Endothelial cell of umbilical vein (primary cell): Measurements from ENCODE around the gene EDC3. TPM values are rescaled to one million over a fixed set of nuclear protein-coding genes. Genes with fewer than 3 reads are reported as not detected.

ENCODE experiments used
- BruUV-seq: library from RNA; stranded (reverse); fragments of 400-500 nt; replicated peaks from 2 replicates; lab custom pipeline; 2021; lab: Mats Ljungman, UMichigan
- CTCF ChIA-PET: fragments of 300-600, 350-600 bp; sonication (Branson Sonifier 250); formaldehyde crosslinking; loops from one replicate; lab custom pipeline; 2021; ENCODE audit warnings: antibody characterized with exemption, inconsistent platforms; lab: Charles Lee
- POLR2A ChIA-PET: fragments of 300-600, 350-600 bp; sonication (Branson Sonifier 250); formaldehyde crosslinking; loops from one replicate; lab custom pipeline; 2021; ENCODE audit warnings: antibody characterized with exemption, inconsistent platforms; lab: Charles Lee
- DNase-seq: peaks from one replicate; pipeline ENCODE4 v3.0.0-alpha.2; 2011; ENCODE audit warnings: low read depth, low spot score
- FAIRE-seq: peaks from 2 replicates; lab custom pipeline; 2011; peaks lifted over from hg19 to GRCh38; lab: Jason Lieb, UNC
- H2AFZ ChIP-seq: 2 replicates; pipeline ENCODE4 v1.6.0; 2012; ENCODE audit warnings: low read depth, low read length, control low read depth, inconsistent platforms
- H3K27ac ChIP-seq: 2 replicates; pipeline ENCODE4 v1.5.1; 2011; ENCODE audit warnings: low read depth, mild to moderate bottlenecking, control low read depth, low read length, moderate library complexity; ENCODE audit not compliant: insufficient read depth
- H3K27me3 ChIP-seq, 2 experiments: 2 replicates each; pipeline versions ENCODE4 v1.6.0 to v1.6.1; 2011; ENCODE audit warnings: low read length in 2 of 2, mixed read lengths in 1 of 2; ENCODE audit not compliant: control insufficient read depth in 2 of 2, insufficient read depth in 2 of 2
- H3K36me3 ChIP-seq, 2 experiments: 2 replicates in 1 of 2; 3 replicates in 1 of 2; pipeline ENCODE4 v1.5.1; 2011; ENCODE audit warnings: low read length in 2 of 2, mild to moderate bottlenecking in 1 of 2, moderate library complexity in 1 of 2; ENCODE audit not compliant: control insufficient read depth in 2 of 2, insufficient read depth in 2 of 2; ENCODE audit errors: extremely low read depth in 1 of 2
- H3K4me1 ChIP-seq: 3 replicates; pipeline ENCODE4 v1.5.1; 2011; ENCODE audit warnings: mild to moderate bottlenecking, low read length; ENCODE audit not compliant: control insufficient read depth, insufficient read depth; ENCODE audit errors: extremely low read depth
- H3K4me2 ChIP-seq: 2 replicates; pipeline ENCODE4 v1.6.1; 2011; ENCODE audit warnings: low read length, control low read depth, mixed read lengths; ENCODE audit not compliant: insufficient read depth
- H3K4me3 ChIP-seq, 3 experiments: fragments of 200-600 bp in 1 of 3; sonication (generic), shearing (Covaris generic) in 1 of 3; replicated peaks in 1 of 3; 2 replicates each; pipeline ENCODE4 v1.5.1; 2011 to 2016; ENCODE audit warnings: control low read depth in 3 of 3, low read length in 3 of 3, mild to moderate bottlenecking in 2 of 3, inconsistent platforms in 1 of 3, low read depth in 1 of 3, moderate library complexity in 1 of 3; ENCODE audit not compliant: insufficient read depth in 1 of 3
- H3K79me2 ChIP-seq: 2 replicates; pipeline ENCODE4 v1.6.0; 2012; ENCODE audit warnings: low read length, inconsistent platforms; ENCODE audit not compliant: control insufficient read depth, insufficient read depth
- H3K9ac ChIP-seq: replicated peaks from 2 replicates; pipeline ENCODE3; 2011; ENCODE audit warnings: low read length, control low read depth; ENCODE audit not compliant: insufficient read depth; ENCODE audit errors: extremely low read depth
- H3K9me1 ChIP-seq: replicated peaks from 3 replicates; pipeline ENCODE4 v1.6.0; 2011; ENCODE audit warnings: mild to moderate bottlenecking, low read length; ENCODE audit not compliant: control insufficient read depth, insufficient read depth; ENCODE audit errors: extremely low read depth
- H3K9me3 ChIP-seq: replicated peaks from 2 replicates; pipeline ENCODE4 v1.5.1; 2012; ENCODE audit warnings: low read length, inconsistent platforms; ENCODE audit not compliant: control insufficient read depth, insufficient read depth
- H4K20me1 ChIP-seq: replicated peaks from 2 replicates; pipeline ENCODE3; 2011; ENCODE audit warnings: mild to moderate bottlenecking, low read length; ENCODE audit not compliant: control insufficient read depth, insufficient read depth; ENCODE audit errors: extremely low read depth
- CTCF ChIP-seq, 2 donors: IDR thresholded peaks; 1 replicate in 1 of 2; 2 replicates in 1 of 2; pipeline ENCODE4 v1.5.1; 2011; ENCODE audit warnings: low read length in 2 of 2, mild to moderate bottlenecking in 2 of 2, moderate library complexity in 2 of 2, control low read depth in 1 of 2, inconsistent platforms in 1 of 2, low read depth in 1 of 2; ENCODE audit not compliant: insufficient read depth in 1 of 2; ENCODE audit errors: extremely low read depth in 1 of 2
- EZH2 ChIP-seq: IDR thresholded peaks from 2 replicates; pipeline ENCODE4 v1.6.1; 2012; ENCODE audit warnings: borderline replicate concordance, low read depth, mild to moderate bottlenecking, moderate library complexity, low read length, inconsistent platforms; ENCODE audit not compliant: severe bottlenecking
- FOS ChIP-seq: IDR thresholded peaks from 2 replicates; pipeline ENCODE4 v1.6.1; 2011; ENCODE audit warnings: mild to moderate bottlenecking, low read length, moderate library complexity, borderline replicate concordance; ENCODE audit not compliant: insufficient read depth
- GATA2 ChIP-seq: IDR thresholded peaks from 2 replicates; pipeline ENCODE4 v1.7.0; 2011; ENCODE audit warnings: low read depth, mild to moderate bottlenecking, moderate library complexity, mixed read lengths, low read length; ENCODE audit not compliant: insufficient read length, insufficient read depth
- JUN ChIP-seq: IDR thresholded peaks from 2 replicates; pipeline ENCODE4 v1.6.1; 2011; ENCODE audit warnings: borderline replicate concordance, low read depth; ENCODE audit not compliant: insufficient read length, insufficient read depth
- MAX ChIP-seq: IDR thresholded peaks from 2 replicates; pipeline ENCODE4 v1.6.1; 2011; ENCODE audit not compliant: insufficient read depth, insufficient read length
- MYC ChIP-seq: IDR thresholded peaks from one replicate; pipeline ENCODE4 v1.6.1; 2011; ENCODE audit warnings: mild to moderate bottlenecking, low read depth, low read length
- POLR2A ChIP-seq: IDR thresholded peaks from 2 replicates; pipeline ENCODE4 v1.6.1; 2012; ENCODE audit warnings: low read depth, mild to moderate bottlenecking, control low read depth, low read length
- POLR2AphosphoS5 ChIP-seq: IDR thresholded peaks from 2 replicates; pipeline ENCODE4 v1.6.1; 2012; ENCODE audit warnings: low read depth, mild to moderate bottlenecking, control low read depth, low read length, moderate library complexity; ENCODE audit not compliant: insufficient read depth
- dilution Hi-C: fragments of 300-500 bp; cut with MboI; formaldehyde crosslinking; loops from one replicate; pipeline ENCODE4 v1.15.0; 2019; ENCODE audit warnings: low sequenced_read_pairs; ENCODE audit not compliant: extremely low pct_ligation_motif_present
- intact Hi-C: fragments of 100-400 bp; cut with micrococcal nuclease; formaldehyde crosslinking; loops from one replicate; pipeline ENCODE4 v1.10.0; 2022
- polyA plus RNA-seq, 4 experiments: library from polyadenylated mRNA; depleted of rRNA in 3 of 4; stranded (reverse) in 3 of 4; unstranded in 1 of 4; fragments of >200 nt; gene quantifications; 2 replicates each; pipeline versions ENCODE4 v1.2.1 to v1.2.3, GENCODE V29; 2011 to 2012; ENCODE audit warnings: missing spikeins in 1 of 4
- total RNA-seq: library from RNA; stranded (reverse); gene quantifications from 2 replicates; pipeline ENCODE4 v1.2.3, GENCODE V29; 2021

Gene EDC3
- total and polyA plus RNA-seq, 2 donors (not counting 3 experiments of a cell fraction or from before 2014, with no cell fraction given) = 55.9 to 56.5 TPM

- intact Hi-C loops (no loop called here), dilution Hi-C loops (no loop called here)
- no peak for TF ChIP-seq CTCF (IDR thresholded peaks at IDR 0.05; ENCODE audit: extremely low read depth in 1 of 2, insufficient read depth in 1 of 2, low read depth in 1 of 2, low read length in 2 of 2)
- no peak for TF ChIP-seq POLR2AphosphoS5
- no peak for TF ChIP-seq JUN
- Histone ChIP-seq H3K27ac (no peak overlapping the region), H3K4me1 (peaks cover 26% of the 10 kb centered on the region), H3K4me3 (no peak overlapping the region), H3K9me1 (no peaks in the 10 kb centered on the region), H2AFZ (no peak overlapping the region), H3K79me2 (no peaks in the 10 kb centered on the region), H3K9me3 (no peaks in the 10 kb centered on the region), H3K27me3 (no peaks in the 10 kb centered on the region), H3K36me3 (peaks cover 0 to 12% of the 10 kb centered on the region in 2 experiments), H3K9ac (no peak overlapping the region), H4K20me1 (no peaks in the 10 kb centered on the region), H3K4me2 (no peak overlapping the region)
- FAIRE-seq (no peak), DNase-seq (no peak)
- ChIA-PET POLR2A (no interaction called here), CTCF (interaction anchor here (1.0 kb wide), 1 partner anchor 10 kb away, joined by 3 read pairs; no protein-coding TSS in a partner anchor)
- no TSS peak for BruUV-seq
These were observed 102.7 kb downstream of the EDC3 start for GRCh38 chr15:74593122-74593521.

- CTCF ChIA-PET = no interaction called here
These were observed 103.6 kb downstream of the EDC3 start for GRCh38 chr15:74592222-74592621.

More at GRCh38 chr15:74592222-74592621, 103.6 kb downstream of the EDC3 start:
- Histone ChIP-seq H3K36me3 (peaks cover 0 to 12% of the 10 kb centered on the region in 2 experiments), H3K27ac (no peak overlapping the region), H3K9me1 (no peaks in the 10 kb centered on the region), H3K4me3 (no peak overlapping the region), H3K9me3 (no peaks in the 10 kb centered on the region), H3K9ac (no peak overlapping the region), H4K20me1 (no peaks in the 10 kb centered on the region), H3K4me2 (no peak overlapping the region), H3K79me2 (no peaks in the 10 kb centered on the region), H3K27me3 (no peaks in the 10 kb centered on the region), H2AFZ (no peak overlapping the region), H3K4me1 (peaks cover 24% of the 10 kb centered on the region)
- dilution Hi-C loops (no loop called here), intact Hi-C loops (no loop called here)
- no peak for DNase-seq
- TF ChIP-seq MYC (no peak), POLR2AphosphoS5 (no peak), EZH2 (no peak), CTCF (IDR thresholded peaks at IDR 0.05; ENCODE audit: extremely low read depth in 1 of 2, insufficient read depth in 1 of 2, low read depth in 1 of 2, low read length in 2 of 2) (no peak), FOS (no peak), JUN (no peak), POLR2A (no peak), GATA2 (no peak), MAX (no peak)
- no TSS peak for BruUV-seq
- peak; percentile 59 for FAIRE-seq
- POLR2A ChIA-PET = no interaction called here
